HL-60 (cell line): Measurements from ENCODE around the gene XKR7.

Experiments
- DNase-seq, 2 experiments: peaks; one replicate each; pipeline ENCODE4 v3.0.0-alpha.2; 2010 to 2020; ENCODE audit warnings: low read depth in 1 of 2, low spot score in 1 of 2
- H3K27ac ChIP-seq: fragments of 250-450 bp; sonication (Bioruptor Pico); replicated peaks from 2 replicates; pipeline ENCODE4 v1.5.1; 2020; ENCODE audit warnings: mild to moderate bottlenecking, moderate library complexity
- H3K27me3 ChIP-seq: fragments of 250-450 bp; sonication (Bioruptor Pico); 2 replicates; pipeline ENCODE4 v1.5.1; 2021; ENCODE audit warnings: mild to moderate bottlenecking, moderate library complexity; ENCODE audit not compliant: insufficient read depth, poor library complexity, severe bottlenecking
- H3K4me3 ChIP-seq: replicated peaks from 2 replicates; pipeline ENCODE4 v1.5.1; 2011; ENCODE audit warnings: mild to moderate bottlenecking, control low read depth, low read length; ENCODE audit not compliant: insufficient read depth
- CTCF ChIP-seq: IDR thresholded peaks from one replicate; pipeline ENCODE4 v1.5.1; 2011; ENCODE audit warnings: low read length, control low read depth, inconsistent platforms; ENCODE audit not compliant: insufficient read depth
- GABPA ChIP-seq: IDR thresholded peaks from 2 replicates; pipeline ENCODE4 v1.6.1; 2012; ENCODE audit warnings: low read depth
- POLR2AphosphoS5 ChIP-seq: IDR thresholded peaks from 2 replicates; pipeline ENCODE4 v1.6.1; 2012; ENCODE audit warnings: low read depth
- REST ChIP-seq: IDR thresholded peaks from 2 replicates; pipeline ENCODE4 v1.6.1; 2012; ENCODE audit warnings: low read depth; ENCODE audit not compliant: insufficient replicate concordance
- SPI1 ChIP-seq: IDR thresholded peaks from 2 replicates; pipeline ENCODE4 v1.6.1; 2012; ENCODE audit warnings: low read depth, mild to moderate bottlenecking, borderline replicate concordance

Gene XKR7

GRCh38 chr20:31969991-31970390, 2.0 kb downstream of the XKR7 start:
- H3K27me3 ChIP-seq, result peaks cover 10% of the 10 kb centered on the region
- no peak overlapping the region for H3K4me3 ChIP-seq
- TF ChIP-seq SPI1, result no peak
- no peak for TF ChIP-seq POLR2AphosphoS5
- no peak for TF ChIP-seq CTCF
- TF ChIP-seq GABPA, result no peak
- TF ChIP-seq REST, result no peak
- no peak overlapping the region for H3K27ac ChIP-seq
- DNase-seq, result no peak

GRCh38 chr20:31972471-31973021, 4.6 kb downstream of the XKR7 start:
- TF ChIP-seq CTCF (no peak), SPI1 (no peak), REST (no peak), POLR2AphosphoS5 (no peak), GABPA (no peak)
- Histone ChIP-seq H3K4me3 (no peak overlapping the region), H3K27me3 (peaks cover 10% of the 10 kb centered on the region), H3K27ac (no peak overlapping the region)
- no peak for DNase-seq

- H3K4me3 ChIP-seq, result no peak overlapping the region
- no peak for TF ChIP-seq POLR2AphosphoS5
- TF ChIP-seq GABPA, result no peak
- no peak for TF ChIP-seq REST
- TF ChIP-seq SPI1, result no peak
- DNase-seq, result no peak
- H3K27me3 ChIP-seq, result peaks cover 10% of the 10 kb centered on the region
- H3K27ac ChIP-seq, result no peak overlapping the region
Observed at GRCh38 chr20:31974296-31974695, 6.3 kb downstream of the XKR7 start.
